K562 (cell line): Measurements from ENCODE around the gene GPD1L. TPM values are rescaled to one million over a fixed set of nuclear protein-coding genes. Genes with fewer than 3 reads are reported as not detected.

ENCODE experiments used
- ATAC-seq: fragments of 200-7000 bp; cut with Tn5 transposase; 3 replicates; pipeline ENCODE4 v1.9.1; 2020; ENCODE audit warnings: moderate library complexity
- BruUV-seq: library from RNA; stranded (reverse); fragments of 400-500 nt; replicated peaks from 2 replicates; lab custom pipeline; 2021; lab: Mats Ljungman, UMichigan
- CTCF ChIA-PET: fragments of 300-600 bp; formaldehyde crosslinking; extraction: SDS; loops from one replicate; lab custom pipeline; 2021; ENCODE audit warnings: low intra/inter-chr PET ratio; lab: Yijun Ruan, JAX
- POLR2A ChIA-PET: fragments of 300-600, 350-650 bp; sonication (Branson Sonifier 250); formaldehyde crosslinking; extraction: SDS; loops from one replicate; lab custom pipeline; 2021; ENCODE audit warnings: antibody characterized with exemption, inconsistent platforms; lab: Yijun Ruan, JAX
- DNase-seq, 4 experiments: peaks; one replicate each; pipeline versions ENCODE4 v3.0.0 to v3.0.0-alpha.2; 2011 to 2018; ENCODE audit warnings: low spot score in 3 of 4, mixed read lengths in 3 of 4; ENCODE audit errors: extremely low read depth in 1 of 4
- FAIRE-seq: peaks from 2 replicates; lab custom pipeline; 2011; peaks lifted over from hg19 to GRCh38; lab: Jason Lieb, UNC
- H2AFZ ChIP-seq: 2 replicates; pipeline ENCODE4 v1.6.0; 2011; ENCODE audit warnings: low read depth, low read length, control low read depth, inconsistent platforms
- H3K27ac ChIP-seq: fragments of 200-600 bp; 3 replicates; pipeline ENCODE4 v1.8.0; 2011; ENCODE audit warnings: low read depth, mild to moderate bottlenecking, control low read depth, inconsistent platforms, low read length, moderate library complexity, mixed read lengths; ENCODE audit errors: extremely low read depth
- H3K27me3 ChIP-seq, 2 experiments: fragments of 300-600 bp in 1 of 2; 2 replicates in 1 of 2; 3 replicates in 1 of 2; pipeline versions ENCODE4 v1.6.0 to v1.8.0; 2011; ENCODE audit warnings: inconsistent platforms in 2 of 2, low read length in 2 of 2, mild to moderate bottlenecking in 1 of 2, mixed read lengths in 1 of 2, moderate library complexity in 1 of 2; ENCODE audit not compliant: control insufficient read depth in 2 of 2, insufficient read depth in 2 of 2
- H3K36me3 ChIP-seq: fragments of 300-600 bp; 3 replicates; pipeline ENCODE4 v1.8.0; 2011; ENCODE audit warnings: mild to moderate bottlenecking, low read length, inconsistent platforms; ENCODE audit not compliant: control insufficient read depth, insufficient read depth
- H3K4me1 ChIP-seq, 2 experiments: fragments of 200-600 bp in 1 of 2; replicated peaks in 1 of 2; 2 replicates in 1 of 2; 3 replicates in 1 of 2; pipeline versions ENCODE4 v1.5.1 to v1.8.0; 2011; ENCODE audit warnings: inconsistent platforms in 2 of 2, low read length in 2 of 2, mild to moderate bottlenecking in 1 of 2, mixed read lengths in 1 of 2, moderate library complexity in 1 of 2; ENCODE audit not compliant: control insufficient read depth in 2 of 2, insufficient read depth in 2 of 2
- H3K4me2 ChIP-seq: 2 replicates; pipeline ENCODE4 v1.6.1; 2011; ENCODE audit warnings: low read length, control low read depth, inconsistent platforms, mixed read lengths; ENCODE audit not compliant: insufficient read depth
- H3K4me3 ChIP-seq: fragments of 200-600 bp; sonication (generic), shearing (Covaris generic); 2 replicates; pipeline ENCODE4 v1.5.1; 2016; ENCODE audit warnings: control low read depth, inconsistent platforms
- H3K79me2 ChIP-seq: fragments of 200-600 bp; 3 replicates; pipeline ENCODE4 v1.8.0; 2011; ENCODE audit warnings: low read length, inconsistent platforms; ENCODE audit not compliant: control insufficient read depth, insufficient read depth
- H3K9ac ChIP-seq, 2 experiments: 2 replicates each; pipeline versions ENCODE4 v1.6.0 to v1.6.1; 2011; ENCODE audit warnings: low read depth in 2 of 2, low read length in 2 of 2, control low read depth in 1 of 2, inconsistent platforms in 1 of 2, mild to moderate bottlenecking in 1 of 2, mixed read lengths in 1 of 2; ENCODE audit not compliant: insufficient read depth in 1 of 2
- H3K9me1 ChIP-seq: one replicate; pipeline ENCODE4 v1.6.0; 2011; ENCODE audit warnings: inconsistent platforms, mild to moderate bottlenecking, low read length, moderate library complexity; ENCODE audit not compliant: control insufficient read depth, insufficient read depth
- H3K9me3 ChIP-seq: replicated peaks from 2 replicates; pipeline ENCODE4 v1.5.1; 2011; ENCODE audit warnings: low read depth, low read length, inconsistent platforms; ENCODE audit not compliant: control insufficient read depth, insufficient read depth
- H4K20me1 ChIP-seq: replicated peaks from 2 replicates; pipeline ENCODE4 v1.6.1; 2011; ENCODE audit warnings: low read length, inconsistent platforms, mixed read lengths; ENCODE audit not compliant: control insufficient read depth, insufficient read depth
- GABPB2 ChIP-seq: fragments of 250-450 bp; sonication (Bioruptor Pico); conservative IDR thresholded peaks from 2 replicates; pipeline ENCODE4 v1.5.1; 2021; ENCODE audit warnings: mild to moderate bottlenecking
- ID3 ChIP-seq, 2 experiments: fragments of 250-450 bp in 1 of 2; fragments of 450-650 bp in 1 of 2; sonication (Bioruptor Pico) in 1 of 2; IDR thresholded peaks; 2 replicates each; pipeline versions ENCODE4 v1.6.1 to v1.8.0; 2016 to 2021; ENCODE audit warnings: mild to moderate bottlenecking in 2 of 2, moderate library complexity in 2 of 2, missing compliant biosample characterization in 1 of 2, missing genetic modification characterization in 1 of 2
- RBM14 ChIP-seq: fragments of 200-400 bp; formaldehyde crosslinking; IDR thresholded peaks from 2 replicates; pipeline ENCODE4 v1.6.1; 2018; ENCODE audit warnings: low read depth, mild to moderate bottlenecking, low read length, moderate library complexity, borderline replicate concordance; ENCODE audit not compliant: insufficient read depth
- TAL1 ChIP-seq: fragments of 450-650 bp; IDR thresholded peaks from 2 replicates; pipeline ENCODE4 v1.6.1; 2016; ENCODE audit warnings: mild to moderate bottlenecking
- ZNF239 ChIP-seq: fragments of 250-450 bp; sonication (Bioruptor Pico); IDR thresholded peaks from 2 replicates; pipeline ENCODE4 v1.4.0; 2020; ENCODE audit warnings: mild to moderate bottlenecking
- ZNF436 ChIP-seq: fragments of 250-450, 450-650 bp; sonication (Bioruptor Pico); formaldehyde crosslinking; IDR thresholded peaks from 2 replicates; pipeline ENCODE4 v1.7.0; 2020; ENCODE audit warnings: mild to moderate bottlenecking
- WGBS: fragments of 100-300 bp; shearing (Covaris generic); methylation state at CpG from one replicate; pipeline ENCODE4 v1.1.6; 2016; ENCODE audit warnings: low coverage, mixed read lengths; ENCODE audit not compliant: insufficient coverage; ENCODE audit errors: missing lambda C conversion rate; 5-methylcytosine and 5-hydroxymethylcytosine counted together
- in situ Hi-C: fragments of 300-500 bp; cut with MboI; formaldehyde crosslinking; loops from 4 replicates; pipeline ENCODE4 v1.15.0; 2018; ENCODE audit warnings: inconsistent platforms, mixed read lengths
- intact Hi-C: fragments of 100-400 bp; cut with micrococcal nuclease; formaldehyde crosslinking; loops from 2 replicates; pipeline ENCODE4 v1.14.2; 2022
- polyA plus RNA-seq, 8 experiments: library from polyadenylated mRNA; depleted of rRNA in 4 of 8; stranded (reverse) in 5 of 8; unstranded in 3 of 8; fragments of >200 nt; fragmentation: Nextera tagmentation in 2 of 8; fragmentation: Illumina TruSeq in 1 of 8; extraction: Ambion mirVana in 2 of 8; extraction: Trizol in 1 of 8; gene quantifications; 2 replicates each; pipeline versions ENCODE4 v1.2.1 to v1.2.3, GENCODE V29; 2011 to 2014; ENCODE audit warnings: inconsistent platforms in 1 of 8, missing spikeins in 1 of 8
- total RNA-seq, 7 experiments: library from RNA; depleted of rRNA in 6 of 7; stranded (reverse); fragments of >200 nt in 6 of 7; fragmentation: Illumina TruSeq in 2 of 7; extraction: Trizol in 2 of 7; gene quantifications; 2 replicates each; pipeline versions ENCODE4 v1.2.1 to v1.2.3, GENCODE V29; 2011 to 2021; ENCODE audit warnings: low replicate concordance in 1 of 7

The GPD1L gene
- total and polyA plus RNA-seq, 9 of the 15 experiments (the other 6 are each of a cell fraction or from before 2014, with no cell fraction given), result 1.6 to 17.3 (median 12.3) TPM

DNA sequence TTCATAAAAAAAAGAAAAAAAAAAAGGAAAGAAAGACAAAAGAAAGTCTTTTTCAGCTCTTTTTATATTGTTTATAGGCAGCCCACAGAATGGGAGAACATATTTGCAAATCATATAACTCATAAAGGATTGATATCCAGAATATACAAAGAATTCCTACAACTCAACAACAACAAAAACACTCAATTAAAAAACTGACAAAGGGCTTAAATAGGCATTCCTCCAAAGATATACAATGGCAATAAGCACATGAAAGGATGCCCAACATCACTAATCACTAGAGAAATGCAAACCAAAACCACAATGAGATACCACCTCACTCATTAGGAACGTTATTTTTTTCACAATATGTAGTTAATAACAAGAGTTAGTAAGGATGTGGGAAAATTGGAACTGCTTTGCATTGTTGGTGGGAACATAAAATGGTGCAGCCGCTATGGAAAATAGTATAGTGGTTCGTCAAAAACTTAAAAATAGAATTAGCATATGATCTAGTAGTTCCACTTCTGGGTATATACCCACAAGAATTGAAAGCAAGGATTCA, 77.8 kb downstream of the GPD1L start:
- Histone ChIP-seq H3K4me1 (no peaks in the 10 kb centered on the region), H4K20me1 (no peaks in the 10 kb centered on the region), H3K4me3 (no peak overlapping the region), H3K79me2 (no peaks in the 10 kb centered on the region), H3K9me1 (no peaks in the 10 kb centered on the region), H3K9me3 (no peaks in the 10 kb centered on the region), H3K4me2 (no peak overlapping the region), H3K27ac (no peak overlapping the region), H2AFZ (no peak overlapping the region), H3K9ac (no peak overlapping the region)
- no TSS peak for BruUV-seq
- 0% methylated on average over 3 of the region's 3 CpGs for WGBS
- in situ Hi-C loops, result no loop called here
- ChIA-PET CTCF (no interaction called here), POLR2A (interaction anchor here (0.8 kb wide), 1 partner anchor 17 kb away, joined by 3 read pairs; no protein-coding TSS in a partner anchor)
- no peak for FAIRE-seq
- TF ChIP-seq TAL1 (no peak), ZNF239 (CRISPR knock-in tag) (no peak), ZNF436 (CRISPR knock-in tag) (no peak), RBM14 (no peak), ID3 (CRISPR knock-in tag; IDR thresholded peaks at IDR 0.05) (no peak), ID3 (tag; IDR thresholded peaks at IDR 0.05) (no peak), GABPB2 (CRISPR knock-in tag) (no peak)
- TF ChIP-seq, all 486 proteins: peak for 0
- DNase-seq (no peak), ATAC-seq (no peak)
- no peaks in the 10 kb centered on the region for H3K36me3 ChIP-seq
- intact Hi-C loops, result no loop called here
- peaks cover 12% of the 10 kb centered on the region in 2 experiments for H3K27me3 ChIP-seq
